Activated naive CD8-positive, alpha-beta T cell treated with anti-CD3 and anti-CD28 coated beads for 36 hours (primary cell): ENCODE measurements around the gene PDLIM1. TPM values are rescaled to one million over a fixed set of nuclear protein-coding genes. Genes with fewer than 3 reads are reported as not detected.

Source experiments
- DNase-seq: peaks from one replicate; pipeline ENCODE4 v3.0.0; 2021
- H3K27ac Mint-ChIP-seq: one replicate; pipeline ENCODE4 v1.8.0; 2022; ENCODE audit warnings: mild to moderate bottlenecking, moderate library complexity, mixed read lengths
- H3K27me3 Mint-ChIP-seq: one replicate; pipeline ENCODE4 v1.8.0; 2022; ENCODE audit warnings: mild to moderate bottlenecking, mixed read lengths
- H3K36me3 Mint-ChIP-seq: one replicate; pipeline ENCODE4 v1.8.0; 2021; ENCODE audit warnings: mild to moderate bottlenecking, mixed read lengths
- H3K4me1 Mint-ChIP-seq: one replicate; pipeline ENCODE4 v1.8.0; 2021; ENCODE audit warnings: mixed read lengths
- H3K4me3 Mint-ChIP-seq: one replicate; pipeline ENCODE4 v1.8.0; 2022; ENCODE audit warnings: mild to moderate bottlenecking, moderate library complexity, mixed read lengths
- H3K9me3 Mint-ChIP-seq: one replicate; pipeline ENCODE4 v1.8.0; 2022; ENCODE audit warnings: mixed read lengths
- total RNA-seq, 2 experiments: library from RNA; stranded (reverse); gene quantifications; one replicate each; pipeline ENCODE4 v1.2.3, GENCODE V29; 2021

The PDLIM1 gene
- total RNA-seq, 2 experiments from 2014 or later = 0.70 to 1.6 TPM

DNA sequence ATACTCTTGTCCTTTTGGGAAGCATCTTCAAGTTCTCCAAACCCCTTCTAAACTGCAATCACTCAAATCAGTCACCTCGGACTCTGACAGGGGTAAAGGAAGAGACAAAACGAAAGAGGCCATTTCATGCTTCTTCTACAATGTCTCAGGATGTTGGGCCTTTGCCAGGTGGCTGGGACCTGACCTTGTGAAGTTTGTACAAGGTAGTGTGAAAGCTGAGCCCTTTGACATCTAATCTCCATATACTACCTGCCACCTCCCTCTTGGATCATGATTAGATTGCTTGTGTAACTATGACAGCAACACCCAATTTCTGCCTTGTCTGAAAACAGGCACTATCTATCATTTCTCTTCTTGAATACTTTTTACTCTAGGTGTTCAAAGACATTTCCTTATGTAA, 35.1 kb upstream of the PDLIM1 start:
- H3K9me3 Mint-ChIP-seq = no peaks in the 10 kb centered on the region
- no peaks in the 10 kb centered on the region for H3K36me3 Mint-ChIP-seq
- no peak for DNase-seq
- H3K27ac Mint-ChIP-seq = no peak overlapping the region
- H3K27me3 Mint-ChIP-seq = no peaks in the 10 kb centered on the region
- H3K4me3 Mint-ChIP-seq = no peak overlapping the region
- H3K4me1 Mint-ChIP-seq = no peaks in the 10 kb centered on the region

DNA sequence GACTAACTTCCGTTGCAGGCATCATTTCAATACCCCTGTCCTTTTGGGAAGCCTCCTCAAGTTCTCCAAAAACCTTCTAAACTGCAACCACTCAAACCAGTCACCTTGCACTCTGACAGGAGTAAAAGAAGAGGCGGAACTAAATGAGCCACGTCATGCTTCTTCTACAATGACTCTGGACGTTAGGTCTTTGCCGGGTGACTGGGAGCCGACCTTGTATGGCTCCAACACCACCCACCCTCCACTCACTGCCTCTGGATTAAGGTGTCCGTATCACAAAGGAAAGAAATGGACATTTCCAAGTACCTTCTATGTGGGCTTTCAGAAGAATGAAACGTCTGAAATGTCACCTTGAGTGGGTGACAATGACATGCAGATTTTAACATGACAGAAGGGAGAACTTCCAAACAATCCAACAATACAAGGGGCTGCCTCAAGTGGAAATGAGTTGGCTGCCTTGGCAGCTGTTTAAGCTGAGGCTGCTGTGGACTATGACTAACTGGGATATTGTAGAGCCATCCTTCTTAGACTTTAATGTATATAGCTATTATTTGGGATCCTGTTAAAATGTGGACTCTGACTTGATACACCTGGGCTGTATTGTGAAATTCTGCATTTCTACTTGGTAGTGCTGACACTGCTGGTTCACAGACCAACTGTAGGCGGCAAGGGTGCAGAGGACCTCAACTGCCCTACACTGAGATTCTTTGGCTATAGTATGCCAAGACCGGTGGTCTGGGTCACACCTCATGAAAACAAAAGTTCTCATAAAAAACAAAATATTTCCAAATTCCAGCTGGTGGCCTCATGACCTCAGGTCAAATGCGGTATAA, 33.8 kb upstream of the PDLIM1 start:
- peaks cover 1% of the 10 kb centered on the region for H3K36me3 Mint-ChIP-seq
- H3K4me3 Mint-ChIP-seq = no peak overlapping the region
- no peaks in the 10 kb centered on the region for H3K9me3 Mint-ChIP-seq
- DNase-seq = no peak
- H3K27me3 Mint-ChIP-seq = no peaks in the 10 kb centered on the region
- H3K4me1 Mint-ChIP-seq = no peaks in the 10 kb centered on the region
- H3K27ac Mint-ChIP-seq = no peak overlapping the region

DNA sequence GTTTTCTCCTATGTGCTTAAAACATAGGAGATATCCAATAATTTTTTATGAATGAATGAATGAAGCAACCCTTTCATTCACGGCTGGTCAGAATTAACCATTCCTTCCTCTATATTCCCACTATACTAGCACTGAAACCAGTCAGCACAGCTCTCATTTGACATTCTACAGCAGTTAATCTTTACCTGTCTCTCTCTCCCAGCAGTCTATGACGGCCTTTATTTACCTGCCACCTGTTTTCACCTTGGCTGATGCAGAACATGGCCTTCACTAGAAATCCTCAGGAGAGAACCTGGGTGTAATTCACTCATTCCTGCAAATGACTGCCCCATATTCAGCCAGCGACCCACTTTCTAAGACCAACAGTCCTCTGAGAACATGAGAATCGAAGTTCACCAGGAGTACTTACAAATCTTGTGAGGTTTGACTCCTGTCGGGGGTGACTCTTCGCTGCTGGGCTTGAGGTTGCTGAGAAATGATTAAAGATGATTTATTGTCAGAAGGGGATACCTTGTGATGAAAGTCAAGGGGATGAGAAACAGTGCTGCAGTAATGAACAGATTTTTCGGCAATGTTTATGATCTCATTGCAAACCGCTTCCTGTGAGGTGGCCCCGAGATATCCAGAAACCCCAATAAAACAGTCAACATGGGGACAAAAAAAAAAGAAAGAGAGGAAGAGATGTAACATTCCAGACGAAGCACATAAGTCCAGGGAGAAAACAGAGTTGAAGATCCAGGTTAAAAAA, 30.9 kb upstream of the PDLIM1 start:
- Mint-ChIP-seq H3K9me3 (no peaks in the 10 kb centered on the region), H3K4me1 (no peaks in the 10 kb centered on the region), H3K4me3 (no peak overlapping the region), H3K27ac (no peak overlapping the region), H3K36me3 (peaks cover 1% of the 10 kb centered on the region), H3K27me3 (no peaks in the 10 kb centered on the region)
- no peak for DNase-seq

DNA sequence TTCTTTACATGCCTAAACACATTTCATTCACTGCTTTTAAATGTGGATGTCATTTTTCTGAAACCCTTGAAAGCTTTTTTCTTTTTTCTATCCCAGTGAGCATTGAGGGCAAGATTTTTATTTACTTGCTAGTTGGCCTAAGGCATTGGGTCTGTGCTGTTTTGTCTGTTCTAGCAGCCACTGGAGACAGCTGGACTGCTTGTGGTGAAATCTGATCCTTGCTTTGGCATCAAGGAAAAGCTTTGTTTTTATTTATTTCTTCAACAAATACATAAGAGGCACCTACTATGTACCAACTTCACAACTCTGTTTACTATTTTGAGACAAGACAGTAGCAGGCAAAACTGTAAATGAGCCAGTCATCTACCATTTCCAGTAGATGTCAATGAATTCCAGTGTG, 28.4 kb upstream of the PDLIM1 start:
- H3K9me3 Mint-ChIP-seq = no peaks in the 10 kb centered on the region
- H3K4me1 Mint-ChIP-seq = no peaks in the 10 kb centered on the region
- no peak overlapping the region for H3K27ac Mint-ChIP-seq
- H3K36me3 Mint-ChIP-seq = peaks cover 1% of the 10 kb centered on the region
- DNase-seq = no peak
- H3K4me3 Mint-ChIP-seq = no peak overlapping the region
- H3K27me3 Mint-ChIP-seq = no peaks in the 10 kb centered on the region

DNA sequence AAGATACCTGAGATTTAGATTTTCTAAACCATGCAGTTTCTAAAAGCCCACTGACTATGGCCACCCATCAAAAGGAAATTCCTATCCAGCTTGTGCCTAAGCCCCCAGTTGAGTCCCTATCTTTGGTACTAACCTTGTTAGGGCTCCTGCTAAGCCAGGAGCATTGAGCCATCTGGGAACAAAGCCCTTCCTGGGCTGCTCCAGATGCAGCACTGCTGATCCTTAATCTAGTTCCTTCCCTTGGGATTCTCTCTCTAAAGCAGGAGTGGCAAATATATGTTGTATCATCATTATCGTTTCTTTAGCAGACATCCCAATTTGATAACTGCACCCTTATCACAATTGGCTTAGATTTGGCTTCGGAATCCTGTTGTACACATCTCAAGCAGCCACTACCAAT, 24.7 kb upstream of the PDLIM1 start:
- H3K4me1 Mint-ChIP-seq = no peaks in the 10 kb centered on the region
- DNase-seq = no peak
- H3K9me3 Mint-ChIP-seq = no peaks in the 10 kb centered on the region

DNA sequence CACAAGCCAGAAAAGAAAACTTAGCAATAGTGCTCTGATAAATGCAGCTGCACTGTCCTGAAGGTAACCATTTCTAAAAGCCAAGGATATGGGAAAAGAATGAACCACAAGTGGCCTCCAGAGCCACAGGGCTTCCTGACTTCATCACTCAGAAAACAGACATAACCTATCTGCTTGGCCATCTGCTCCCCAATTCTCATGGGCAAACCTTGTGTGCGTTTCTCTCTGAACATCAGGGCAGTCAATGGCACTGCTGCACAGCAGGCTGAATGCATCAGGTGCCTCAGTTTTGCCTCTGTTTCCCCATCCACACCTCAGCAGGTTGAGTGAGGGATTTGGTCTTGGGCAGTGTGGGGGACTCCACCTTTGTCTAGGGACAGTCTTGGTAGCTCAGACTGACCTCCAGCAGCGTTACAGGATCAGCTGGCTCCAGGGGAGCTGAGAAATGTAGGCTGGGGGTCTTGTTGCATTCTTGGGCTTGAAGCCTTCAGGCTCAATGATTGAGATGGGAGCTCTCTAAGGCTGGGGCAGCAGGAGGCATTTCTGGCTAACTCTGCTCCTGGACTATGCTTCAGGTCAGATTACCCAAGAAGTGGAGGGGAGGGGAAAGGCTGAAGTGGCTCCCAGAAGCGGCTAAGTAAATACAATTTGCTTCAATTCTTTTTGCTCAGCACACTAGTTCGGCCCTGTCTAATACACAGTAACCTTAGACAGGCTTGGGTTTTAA, 23.6 kb upstream of the PDLIM1 start:
- H3K27ac Mint-ChIP-seq = no peak overlapping the region
- no peak overlapping the region for H3K4me3 Mint-ChIP-seq
- peaks cover 5% of the 10 kb centered on the region for H3K4me1 Mint-ChIP-seq
- peaks cover 3% of the 10 kb centered on the region for H3K27me3 Mint-ChIP-seq
- H3K9me3 Mint-ChIP-seq = no peaks in the 10 kb centered on the region
- H3K36me3 Mint-ChIP-seq = no peaks in the 10 kb centered on the region
- DNase-seq = no peak

More for the DNA sequence above, 24.7 kb upstream of the PDLIM1 start:
- H3K36me3 Mint-ChIP-seq = no peaks in the 10 kb centered on the region
- H3K27ac Mint-ChIP-seq = no peak overlapping the region
- no peak overlapping the region for H3K4me3 Mint-ChIP-seq
- no peaks in the 10 kb centered on the region for H3K27me3 Mint-ChIP-seq

DNA sequence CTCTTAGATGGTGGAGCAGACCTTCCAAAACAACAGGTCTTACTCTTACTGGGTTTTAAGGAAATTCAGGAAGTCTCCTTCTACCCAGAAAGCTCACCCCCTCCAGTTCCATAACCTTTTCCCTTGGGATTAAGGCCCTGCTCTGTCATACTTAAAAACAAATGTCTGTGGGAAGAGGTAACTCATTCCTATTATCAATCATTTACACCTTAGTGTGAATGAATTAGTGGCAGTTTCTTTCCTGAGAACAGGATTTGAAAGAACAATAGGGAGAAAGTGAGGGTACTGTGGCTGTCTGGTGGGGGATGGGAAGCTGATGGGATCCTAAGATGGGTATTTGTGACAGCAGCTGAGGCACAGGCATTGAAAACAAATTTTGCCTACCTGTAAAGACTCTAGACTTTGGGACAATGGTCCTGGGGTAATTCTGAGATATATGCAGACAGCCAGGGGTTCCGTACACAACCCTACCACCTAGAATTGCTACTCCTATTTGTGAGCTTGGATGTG, 22.2 kb upstream of the PDLIM1 start:
- no peak for DNase-seq
- Mint-ChIP-seq H3K27ac (no peak overlapping the region), H3K4me3 (no peak overlapping the region), H3K27me3 (peaks cover 4% of the 10 kb centered on the region), H3K36me3 (no peaks in the 10 kb centered on the region), H3K4me1 (peaks cover 12% of the 10 kb centered on the region), H3K9me3 (no peaks in the 10 kb centered on the region)

DNA sequence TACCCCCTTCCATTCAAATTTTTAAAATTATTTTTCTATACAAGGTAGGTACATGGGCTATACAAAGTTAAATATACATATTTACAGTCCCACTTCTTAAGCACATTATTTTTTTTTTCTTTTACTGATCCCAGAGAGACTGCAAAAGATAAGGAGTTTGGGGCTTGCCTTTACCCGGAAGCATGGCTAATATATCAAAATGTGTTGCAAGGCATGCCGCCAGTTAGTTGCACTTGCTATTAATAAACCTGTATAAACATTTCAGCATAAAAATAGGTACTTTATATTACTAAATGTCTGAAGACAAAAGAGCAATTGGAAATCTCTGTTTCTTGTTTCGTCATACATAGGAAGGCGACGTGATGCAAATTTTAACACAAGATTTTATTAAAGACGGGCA, 21.5 kb upstream of the PDLIM1 start:
- Mint-ChIP-seq H3K27me3 (peaks cover 4% of the 10 kb centered on the region), H3K9me3 (no peaks in the 10 kb centered on the region), H3K36me3 (no peaks in the 10 kb centered on the region), H3K27ac (no peak overlapping the region), H3K4me1 (peaks cover 12% of the 10 kb centered on the region), H3K4me3 (no peak overlapping the region)
- no peak for DNase-seq

DNA sequence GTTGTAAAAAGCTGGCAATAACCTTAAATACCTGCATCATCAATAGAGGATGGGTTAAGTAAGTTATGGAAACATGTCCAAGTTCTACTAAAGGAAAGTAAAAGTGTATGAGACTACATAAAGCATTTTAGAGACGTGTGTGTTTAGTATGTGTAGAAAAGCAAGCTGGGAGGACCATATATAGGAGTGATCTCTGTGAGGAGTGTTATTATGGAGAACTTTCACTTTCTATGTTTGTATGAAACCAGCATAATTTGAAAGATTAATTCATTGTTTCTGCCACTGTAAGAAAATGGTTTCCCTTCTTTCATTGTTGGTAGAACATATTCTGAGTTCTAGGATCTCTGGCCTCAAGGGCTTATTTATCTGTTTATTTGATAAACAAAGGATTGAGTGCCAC, 19.2 kb upstream of the PDLIM1 start:
- Mint-ChIP-seq H3K27ac (peak overlapping the region; percentile 16), H3K27me3 (peaks cover 9% of the 10 kb centered on the region), H3K4me3 (no peak overlapping the region)

DNA sequence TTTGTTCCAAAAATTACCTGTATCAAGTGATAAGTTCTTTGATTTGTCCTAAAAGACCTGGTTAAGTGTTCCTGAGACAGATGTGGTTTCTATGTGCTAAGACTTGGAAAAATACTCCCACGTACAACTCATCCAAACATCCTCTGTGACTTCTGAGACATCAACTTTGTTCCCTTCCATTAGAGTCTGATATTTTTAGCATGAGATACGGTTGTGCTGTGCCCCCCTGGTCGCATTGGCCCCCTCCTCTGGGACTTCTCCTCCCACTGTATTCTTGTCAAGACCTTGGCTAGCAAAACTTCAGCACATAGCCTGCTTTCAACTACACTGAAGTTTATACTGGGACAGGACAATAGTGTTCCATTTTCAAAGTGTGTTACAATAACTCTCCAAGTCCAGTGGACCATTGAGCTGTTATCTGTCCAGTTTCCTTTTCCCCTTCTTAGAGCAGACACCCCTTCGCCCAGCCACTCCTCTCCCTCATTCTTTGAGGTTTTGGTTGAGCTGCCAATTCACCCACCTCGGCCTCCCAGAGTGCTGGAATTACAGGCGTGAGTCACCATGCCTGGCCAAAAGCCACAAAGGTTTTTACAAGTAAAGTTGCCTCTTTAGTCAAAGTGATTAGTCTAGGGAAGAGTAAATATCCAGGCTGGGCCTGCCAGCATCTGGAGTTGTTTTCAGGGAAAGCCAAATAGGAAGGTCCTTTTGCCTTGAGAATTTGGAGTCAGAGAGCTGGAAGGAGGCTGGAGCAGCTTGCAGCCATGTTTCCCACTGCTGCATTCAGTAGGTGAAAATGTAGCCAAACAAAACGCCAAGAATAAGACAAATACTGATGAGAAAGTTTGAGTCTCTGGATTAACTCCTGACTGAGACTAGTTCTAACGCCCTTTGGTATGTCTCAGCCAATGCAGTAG, 17.8 kb upstream of the PDLIM1 start:
- peaks cover 12% of the 10 kb centered on the region for H3K4me1 Mint-ChIP-seq
- DNase-seq = no peak
- peaks cover 9% of the 10 kb centered on the region for H3K27me3 Mint-ChIP-seq
- no peaks in the 10 kb centered on the region for H3K36me3 Mint-ChIP-seq
- H3K9me3 Mint-ChIP-seq = no peaks in the 10 kb centered on the region
- no peak overlapping the region for H3K4me3 Mint-ChIP-seq
- no peak overlapping the region for H3K27ac Mint-ChIP-seq

More for the DNA sequence above, 19.2 kb upstream of the PDLIM1 start:
- peaks cover 12% of the 10 kb centered on the region for H3K4me1 Mint-ChIP-seq
- H3K36me3 Mint-ChIP-seq = no peaks in the 10 kb centered on the region
- no peaks in the 10 kb centered on the region for H3K9me3 Mint-ChIP-seq
- no peak for DNase-seq

DNA sequence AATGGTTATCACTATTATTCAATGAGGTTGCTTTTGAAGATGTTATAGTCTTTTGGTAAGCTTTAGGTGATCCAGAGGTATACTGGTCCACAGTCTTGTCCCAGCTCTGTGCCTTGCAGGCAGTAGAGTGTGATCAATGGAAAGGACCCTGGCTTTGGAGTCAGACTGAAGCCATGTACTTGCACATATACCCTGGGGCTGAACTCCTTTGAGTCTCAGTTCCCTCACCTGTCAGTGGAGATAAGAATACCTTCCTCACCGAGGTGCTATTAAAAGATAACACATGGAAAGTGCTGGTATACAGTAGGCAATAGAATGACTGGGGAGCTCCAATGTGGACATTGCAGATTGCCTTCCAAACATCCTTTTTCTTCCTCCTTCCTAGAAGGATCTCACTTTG, 16.0 kb upstream of the PDLIM1 start:
- peaks cover 9% of the 10 kb centered on the region for H3K27me3 Mint-ChIP-seq
- H3K27ac Mint-ChIP-seq = no peak overlapping the region
- H3K9me3 Mint-ChIP-seq = no peaks in the 10 kb centered on the region
- H3K36me3 Mint-ChIP-seq = no peaks in the 10 kb centered on the region
- DNase-seq = no peak
- no peak overlapping the region for H3K4me3 Mint-ChIP-seq
- H3K4me1 Mint-ChIP-seq = peaks cover 12% of the 10 kb centered on the region

DNA sequence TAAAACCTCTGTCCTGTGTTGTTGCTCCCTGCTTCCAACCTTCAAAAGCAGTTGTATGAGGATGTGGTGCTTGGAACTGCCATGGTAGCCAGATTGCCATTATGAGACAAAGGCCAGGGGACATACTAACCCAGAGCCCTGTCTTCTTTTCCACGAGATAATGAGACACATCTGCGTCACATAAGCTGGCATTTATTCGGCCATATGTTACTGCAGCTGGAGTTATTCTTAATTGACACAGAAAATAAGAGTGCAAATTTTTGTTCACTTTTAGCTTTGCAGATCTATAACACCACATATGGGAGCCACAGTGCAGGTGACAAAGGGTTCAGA, 15.5 kb upstream of the PDLIM1 start:
- no peaks in the 10 kb centered on the region for H3K9me3 Mint-ChIP-seq
- H3K4me3 Mint-ChIP-seq = no peak overlapping the region
- H3K27me3 Mint-ChIP-seq = peaks cover 9% of the 10 kb centered on the region
- peaks cover 12% of the 10 kb centered on the region for H3K4me1 Mint-ChIP-seq
- no peak for DNase-seq
- no peaks in the 10 kb centered on the region for H3K36me3 Mint-ChIP-seq
- no peak overlapping the region for H3K27ac Mint-ChIP-seq

DNA sequence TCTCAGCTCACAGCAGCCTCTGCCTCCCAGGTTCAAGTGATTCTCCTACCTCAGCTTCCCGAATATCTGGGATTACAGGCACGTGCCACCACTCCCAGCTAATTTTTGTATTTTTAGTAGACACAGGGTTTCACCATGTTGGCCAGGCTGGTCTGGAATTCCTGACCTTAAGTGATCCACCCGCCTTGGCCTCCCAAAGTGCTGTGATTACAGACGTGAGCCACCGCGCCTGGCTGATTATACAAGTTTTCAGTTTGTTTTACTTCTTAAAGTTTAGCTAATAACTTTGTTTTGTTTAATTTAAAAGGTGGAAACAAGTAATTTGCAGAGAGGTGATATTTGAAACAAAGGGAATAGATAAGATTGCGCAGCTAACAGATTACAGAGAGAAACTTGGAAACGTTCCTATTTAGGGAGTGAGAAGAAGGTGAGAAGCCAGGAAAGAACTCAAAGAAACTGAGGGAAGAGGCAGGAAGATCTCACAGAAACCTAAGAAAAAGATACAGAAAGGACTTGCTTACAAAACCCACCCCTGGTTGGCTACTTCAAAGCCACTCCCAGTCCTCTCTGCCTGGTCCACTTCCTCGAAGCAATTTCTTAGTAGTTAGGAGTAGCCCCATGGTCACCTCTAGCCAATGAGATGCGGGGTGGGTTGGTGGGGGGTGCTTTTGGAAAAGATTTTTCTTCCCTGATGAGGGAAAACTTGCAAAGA, 15.0 kb upstream of the PDLIM1 start:
- H3K9me3 Mint-ChIP-seq = no peaks in the 10 kb centered on the region
- no peak for DNase-seq
- H3K27me3 Mint-ChIP-seq = peaks cover 9% of the 10 kb centered on the region
- H3K4me1 Mint-ChIP-seq = peaks cover 12% of the 10 kb centered on the region
- H3K4me3 Mint-ChIP-seq = no peak overlapping the region
- H3K36me3 Mint-ChIP-seq = no peaks in the 10 kb centered on the region
- H3K27ac Mint-ChIP-seq = no peak overlapping the region

DNA sequence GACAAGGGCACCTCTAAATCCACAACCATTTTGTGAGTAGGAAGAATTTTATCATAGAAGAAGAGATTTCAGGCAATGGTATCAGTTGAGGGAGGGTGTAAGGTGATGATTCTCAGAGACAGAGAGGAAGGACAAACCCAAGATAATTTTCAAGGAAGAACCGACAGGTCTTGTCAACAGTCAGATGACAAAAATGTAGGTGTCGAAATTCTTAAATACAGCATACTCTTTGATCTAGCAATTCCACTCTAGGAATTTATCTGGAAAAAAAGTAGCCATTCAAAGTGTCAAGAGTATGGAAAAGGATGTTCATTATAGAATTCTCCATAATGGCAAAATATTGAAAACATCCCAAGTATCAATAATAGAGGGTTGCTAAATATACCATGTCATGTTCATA, 14.2 kb upstream of the PDLIM1 start:
- Mint-ChIP-seq H3K27ac (no peak overlapping the region), H3K36me3 (no peaks in the 10 kb centered on the region), H3K4me1 (peaks cover 9% of the 10 kb centered on the region), H3K4me3 (no peak overlapping the region), H3K9me3 (no peaks in the 10 kb centered on the region), H3K27me3 (peaks cover 9% of the 10 kb centered on the region)
- DNase-seq = no peak
